ENCODE data around the gene PREX1.

The PREX1 gene

DNA sequence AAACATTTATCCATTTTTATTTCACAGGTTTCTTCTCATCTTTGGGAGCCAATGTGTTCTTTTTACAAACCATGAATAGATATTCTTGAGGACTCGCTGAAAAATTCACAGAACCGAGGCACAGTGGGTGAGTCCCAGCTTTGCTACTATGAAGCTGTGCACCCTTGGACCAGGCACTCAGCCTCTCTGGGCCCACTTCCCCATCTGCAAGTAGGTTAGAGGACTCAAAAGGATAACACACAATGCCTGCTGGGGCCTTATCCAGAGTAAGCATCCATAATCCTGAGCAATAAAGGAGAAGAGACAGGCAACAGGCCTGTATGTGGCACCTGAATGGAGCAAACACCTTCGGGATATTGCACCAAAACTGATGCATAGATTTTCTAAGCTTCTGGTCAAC is 153.3 kb downstream of the PREX1 start:
- DNase-seq, result no peak

DNA sequence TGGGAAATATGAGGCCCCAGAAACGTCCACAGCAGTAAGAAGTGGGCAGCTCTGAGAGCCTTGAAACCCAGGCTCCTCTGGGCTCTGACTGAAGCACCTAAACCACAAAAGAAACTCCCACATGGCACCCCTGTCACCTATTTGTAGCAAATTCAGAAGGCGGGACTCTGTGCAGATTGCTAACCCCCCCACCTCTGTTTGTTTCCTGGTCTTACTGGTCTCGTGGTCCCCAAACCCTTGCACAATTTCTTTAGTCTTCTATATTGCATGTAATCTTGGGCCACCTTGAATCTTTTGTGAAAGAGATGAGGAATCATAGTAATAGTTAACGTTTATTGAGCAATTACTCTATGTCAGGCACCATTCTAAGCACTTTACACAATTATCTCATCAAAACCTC is 154.3 kb downstream of the PREX1 start:
- no peak for DNase-seq

DNA sequence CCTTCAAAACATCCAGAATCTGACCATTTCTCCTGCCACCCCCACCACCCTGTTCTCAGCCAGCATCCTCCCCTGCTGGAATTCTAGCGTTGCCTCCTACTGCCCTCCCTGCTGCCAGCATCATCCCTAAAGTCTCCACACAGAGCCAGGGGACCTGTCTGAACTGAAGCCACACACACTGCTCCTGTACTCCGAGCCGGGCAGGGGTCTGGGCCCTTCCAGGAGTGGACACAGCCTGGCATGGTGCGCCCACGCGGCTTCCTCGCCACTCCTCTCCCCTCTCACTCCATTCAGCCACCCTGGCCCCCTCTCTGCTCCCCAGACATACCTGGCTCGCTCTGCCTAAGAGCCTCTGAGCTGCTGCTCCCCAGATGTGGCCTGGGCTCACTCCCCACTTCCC is 155.5 kb downstream of the PREX1 start:
- no peak for DNase-seq

DNA sequence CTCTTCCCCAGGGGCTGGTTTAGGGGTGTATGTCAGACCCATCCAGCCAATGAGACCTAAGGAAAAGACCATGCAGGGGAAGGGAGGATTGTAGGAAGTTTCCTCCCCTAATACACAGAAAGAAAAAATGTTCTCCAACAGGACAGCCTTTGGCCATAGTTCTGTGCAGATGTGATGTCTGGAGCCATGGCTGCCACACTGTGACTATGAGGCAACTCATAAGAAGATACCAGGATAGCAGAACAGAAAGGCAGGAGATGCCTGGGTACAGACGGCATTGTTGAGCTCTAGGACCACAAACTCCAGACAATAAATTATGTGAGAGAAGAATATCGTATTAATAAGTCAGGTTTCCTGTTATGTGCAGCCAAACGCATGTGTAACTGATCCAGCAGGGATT is 156.7 kb downstream of the PREX1 start:
- DNase-seq, result no peak

GRCh38 chr20:48669946-48670605 is 157.7 kb downstream of the PREX1 start:
- no peak for DNase-seq

GRCh38 chr20:48668451-48668946 is 159.3 kb downstream of the PREX1 start:
- DNase-seq, result peak; percentile 86

DNA sequence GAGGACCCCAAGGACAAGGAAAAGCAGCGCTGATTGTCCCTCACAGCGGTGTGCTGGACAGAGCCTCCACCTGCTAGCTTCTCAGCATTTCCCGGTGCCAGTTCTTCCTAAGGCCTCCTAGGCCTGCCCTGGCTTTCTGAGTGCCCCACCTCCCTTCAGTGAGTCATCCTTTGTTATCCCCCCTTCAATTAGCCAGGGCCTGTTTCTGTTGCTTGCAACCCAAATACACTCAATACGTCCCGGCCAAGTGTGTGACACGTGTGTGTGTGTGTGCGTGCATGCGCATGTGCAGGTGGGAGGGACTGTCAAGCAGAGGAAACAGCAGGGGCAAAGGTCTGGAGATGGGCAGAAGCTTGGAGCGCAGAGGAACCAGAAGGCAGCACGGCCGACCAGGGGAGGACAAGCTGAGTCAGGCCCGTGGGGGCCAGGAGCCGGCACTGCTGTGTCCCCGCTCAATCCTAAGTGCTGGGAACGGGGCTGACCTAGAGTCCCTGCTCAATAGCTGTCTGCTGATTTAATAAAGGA is 159.8 kb downstream of the PREX1 start:
- DNase-seq, result no peak

DNA sequence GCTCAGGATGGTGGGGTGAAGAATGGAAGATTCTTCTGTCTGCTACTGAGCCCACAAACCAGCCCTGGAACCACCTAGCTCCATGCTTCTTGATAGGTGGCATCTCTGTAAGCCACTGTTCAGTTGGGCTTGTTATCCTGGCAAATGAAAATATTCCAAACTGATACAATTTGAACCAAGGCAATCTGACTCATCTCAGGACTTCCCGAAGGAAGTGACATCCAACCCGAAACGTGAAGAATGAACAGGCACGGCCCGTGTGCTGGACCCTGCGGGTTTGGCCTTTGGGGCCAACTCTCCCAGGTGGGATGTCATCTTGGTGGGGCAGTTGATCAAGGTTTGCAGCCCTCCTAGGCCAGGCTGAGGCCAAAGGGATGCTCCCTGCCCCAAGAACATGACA is 160.3 kb downstream of the PREX1 start:
- DNase-seq, result no peak

- no peak for DNase-seq
Measured at GRCh38 chr20:48665785-48666184, 162.0 kb downstream of the PREX1 start.

GRCh38 chr20:48662711-48663110 is 165.1 kb downstream of the PREX1 start:
- peak; percentile 62 for DNase-seq

GRCh38 chr20:48661575-48662455 is 166.0 kb downstream of the PREX1 start:
- no peak for DNase-seq

- DNase-seq, result no peak
Measured at GRCh38 chr20:48660788-48661187, 167.0 kb downstream of the PREX1 start.

DNA sequence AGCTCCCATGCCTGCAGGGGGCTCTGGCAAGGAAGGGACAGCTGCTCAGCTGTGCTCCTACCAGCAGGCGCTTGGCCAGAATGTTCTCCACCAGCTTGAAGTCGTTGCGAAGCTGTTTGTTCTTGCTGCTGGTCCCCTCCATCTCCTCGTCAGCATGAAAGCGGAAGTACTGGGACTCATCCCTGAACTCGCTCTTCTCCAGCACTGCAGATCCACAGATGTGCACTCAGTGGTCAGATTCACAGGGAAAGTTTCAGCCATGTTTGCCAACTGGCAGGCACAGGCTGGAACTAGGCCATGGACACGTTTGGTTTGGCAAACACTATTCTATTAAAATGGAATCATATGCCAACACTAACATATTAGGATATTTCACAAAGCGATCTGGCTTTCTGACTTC is 167.9 kb downstream of the PREX1 start:
- no peak for DNase-seq

DNA sequence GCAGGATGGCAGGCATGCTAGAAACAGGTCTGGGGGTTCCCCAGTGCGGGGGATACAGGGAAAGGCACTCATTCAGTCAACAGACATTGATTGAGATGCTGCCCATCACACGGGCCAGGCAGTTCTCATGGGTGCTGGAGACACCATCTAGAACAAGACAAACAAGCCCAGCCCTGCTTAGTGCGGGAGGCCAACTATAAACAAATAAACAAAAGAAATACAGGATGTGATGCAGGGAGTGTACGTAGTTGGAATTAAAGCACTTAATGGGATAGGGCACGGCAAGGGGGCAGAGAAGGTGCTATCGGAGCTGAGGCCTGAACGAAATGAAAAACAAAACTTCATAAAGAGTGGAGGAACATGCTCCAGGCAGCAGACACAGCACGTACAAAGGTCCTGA is 169.3 kb downstream of the PREX1 start:
- DNase-seq, result no peak

DNA sequence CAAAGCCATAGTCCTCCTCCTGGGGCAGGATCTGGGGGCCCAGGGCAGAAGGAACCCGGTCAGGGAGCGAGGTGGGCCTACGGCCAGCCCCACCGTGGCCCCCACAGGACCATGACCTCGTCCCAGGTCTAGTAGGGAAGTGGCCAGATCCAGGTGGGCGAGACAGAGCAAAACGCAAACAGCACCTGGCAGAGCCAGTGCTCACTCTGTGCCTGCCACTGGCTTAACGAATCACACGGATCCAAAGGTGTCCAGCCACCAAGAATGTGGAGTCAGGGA is 169.7 kb downstream of the PREX1 start:
- DNase-seq, result no peak

- peak; percentile 83 for DNase-seq
Measured at GRCh38 chr20:48657426-48658197, 170.2 kb downstream of the PREX1 start.

GRCh38 chr20:48656661-48657211 is 171.1 kb downstream of the PREX1 start:
- DNase-seq, result no peak

- no peak for DNase-seq
Measured at GRCh38 chr20:48656137-48656536, 171.7 kb downstream of the PREX1 start.

DNA sequence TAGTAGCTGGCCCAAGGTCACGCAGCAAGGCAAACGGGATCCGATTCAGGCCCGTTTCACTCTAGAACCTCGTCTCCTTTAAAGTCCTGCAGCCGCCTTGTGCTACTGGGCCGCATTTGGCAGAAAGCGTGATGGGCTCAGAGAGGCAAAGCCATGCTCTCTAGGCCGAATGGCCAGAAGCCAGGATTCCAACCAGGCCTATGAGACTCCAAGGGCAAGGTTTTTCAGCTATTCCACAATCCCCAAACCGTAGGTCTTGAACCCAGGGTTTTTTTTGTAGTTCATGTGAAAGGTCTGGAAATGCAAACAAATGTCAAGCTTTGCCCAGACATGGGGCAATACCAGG is 174.1 kb downstream of the PREX1 start:
- DNase-seq, result no peak

GRCh38 chr20:48652961-48653705 is 174.7 kb downstream of the PREX1 start:
- no peak for DNase-seq

DNA sequence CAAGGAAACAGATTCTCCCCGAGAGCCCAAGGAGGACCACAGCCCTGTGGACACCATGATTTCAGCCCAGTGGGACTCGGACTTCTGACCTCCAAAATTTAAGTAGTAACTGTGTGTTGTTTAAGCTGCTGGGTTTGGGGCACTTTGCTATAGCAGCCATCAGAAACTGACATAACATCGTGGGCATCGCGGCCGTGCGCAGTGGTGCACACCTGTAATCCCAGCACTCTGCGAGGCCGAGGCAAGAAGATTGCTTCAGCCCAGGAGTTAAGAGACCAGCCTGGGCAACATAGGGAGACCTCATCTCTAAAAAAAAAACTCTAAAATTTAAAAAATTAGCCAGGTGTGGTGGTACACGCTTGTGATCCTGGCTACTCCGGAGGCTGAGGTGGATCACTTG is 175.8 kb downstream of the PREX1 start:
- DNase-seq, result no peak

DNA sequence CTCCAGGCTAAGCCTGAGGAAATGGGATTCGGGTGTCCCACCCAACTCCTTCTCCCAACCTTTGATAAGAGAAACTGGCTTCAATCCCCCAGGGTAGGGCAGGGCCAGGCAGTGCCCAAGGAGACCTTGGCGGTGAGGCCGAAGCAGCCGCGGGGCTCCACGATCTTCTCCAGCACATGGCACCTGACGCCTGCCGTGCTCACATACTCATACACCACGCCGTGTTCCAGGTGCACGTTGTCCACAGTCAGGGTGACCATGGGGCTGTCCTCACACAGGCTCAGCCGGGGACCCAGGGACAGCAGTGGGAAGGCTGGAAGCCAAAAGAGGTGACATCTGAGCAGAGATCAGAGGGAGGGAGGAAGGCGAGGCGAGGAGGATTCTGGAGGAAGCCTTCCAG is 176.5 kb downstream of the PREX1 start:
- DNase-seq, result no peak

DNA sequence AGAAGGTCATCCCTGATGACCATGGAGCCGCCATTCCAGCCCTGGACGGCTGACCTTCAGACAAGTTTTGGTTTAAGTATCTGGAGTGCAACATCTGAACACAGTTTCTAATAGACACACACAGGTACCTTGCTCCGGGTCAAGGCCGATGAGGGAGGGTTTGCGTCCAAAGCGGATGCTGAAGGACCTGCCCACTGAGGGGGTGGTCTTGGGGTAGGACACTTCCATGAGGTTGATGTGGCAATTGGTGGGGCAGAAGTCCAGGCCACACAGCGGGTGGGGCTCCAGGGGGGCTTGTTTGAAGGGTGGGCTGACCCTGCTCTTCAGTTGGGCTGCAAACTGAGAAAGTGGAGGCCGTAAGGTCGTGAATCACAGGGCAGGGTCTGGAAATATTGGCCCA is 177.9 kb downstream of the PREX1 start:
- DNase-seq, result no peak
